Transverse colon (tissue), 4 donors: ENCODE data around the gene RSAD1.

Source experiments
- CTCF ChIP-seq, 5 experiments: fragments of 200-600 bp in 3 of 5; fragments of 450-650 bp in 2 of 5; sonication (generic) in 3 of 5; IDR thresholded peaks; 1 replicate in 2 of 5; 2 replicates in 3 of 5; pipeline ENCODE4 v1.5.1; 2016 to 2017; ENCODE audit warnings: antibody characterized with exemption in 5 of 5, inconsistent platforms in 3 of 5, mild to moderate bottlenecking in 2 of 5, moderate library complexity in 1 of 5
- EP300 ChIP-seq: sonication (generic); formaldehyde crosslinking; IDR thresholded peaks from one replicate; pipeline ENCODE4 v1.6.1; 2017; ENCODE audit warnings: antibody characterized with exemption, low read depth
- POLR2A ChIP-seq: fragments of 450-650 bp; IDR thresholded peaks from one replicate; pipeline ENCODE4 v1.6.1; 2016; ENCODE audit warnings: antibody characterized with exemption, mild to moderate bottlenecking, moderate library complexity
- POLR2AphosphoS5 ChIP-seq, 3 donors: sonication (generic); formaldehyde crosslinking; IDR thresholded peaks; one replicate each; pipeline ENCODE4 v1.6.1; 2016; ENCODE audit warnings: antibody characterized with exemption in 3 of 3

DNA sequence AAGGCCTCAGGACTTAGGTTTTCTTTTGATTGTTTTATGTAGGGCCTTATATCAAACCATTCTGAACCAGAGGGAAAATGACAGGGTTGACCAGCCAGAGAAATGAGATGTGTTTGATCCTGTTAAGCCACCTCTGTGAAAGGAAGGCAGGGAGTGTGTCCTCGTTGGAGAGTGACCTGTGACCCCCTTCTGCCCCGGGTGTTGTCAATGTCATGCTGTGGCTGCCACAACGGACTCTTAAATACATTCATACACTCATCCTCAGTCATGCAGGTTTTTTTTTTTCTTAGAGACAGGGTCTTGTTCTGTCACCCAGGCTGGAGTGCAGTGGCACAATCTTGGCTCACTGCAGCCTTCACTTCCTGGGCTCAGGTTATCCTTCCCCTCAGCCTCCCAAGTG lies 35.7 kb downstream of the RSAD1 start:
- TF ChIP-seq POLR2AphosphoS5 (IDR thresholded peaks at IDR 0.05) (no peak), EP300 (no peak), POLR2A (no peak), CTCF (IDR thresholded peaks at IDR 0.05) (no peak)
